Body of pancreas (tissue), 4 donors: ENCODE data around the gene RPRD1A. TPM values are rescaled to one million over a fixed set of nuclear protein-coding genes. Genes with fewer than 3 reads are reported as not detected.

Experiments
- ATAC-seq: fragments of 150-250 bp; one replicate; pipeline ENCODE4 v1.9.1; 2016
- DNase-seq, 4 donors: peaks; one replicate each; pipeline ENCODE4 v3.0.0-alpha.2; 2019
- H3K27ac ChIP-seq, 4 donors: fragments of 200-600 bp; sonication (generic); 1 replicate in 3 of 4; 2 replicates in 1 of 4; pipeline versions ENCODE4 v1.5.1 to v1.6.1; 2016 to 2019; ENCODE audit warnings: mild to moderate bottlenecking in 1 of 4, mixed read lengths in 1 of 4, moderate library complexity in 1 of 4
- H3K27me3 ChIP-seq, 2 donors: fragments of 200-600 bp; sonication (generic); one replicate each; pipeline ENCODE4 v1.6.0; 2016; ENCODE audit warnings: mild to moderate bottlenecking in 1 of 2
- H3K36me3 ChIP-seq, 2 donors: fragments of 200-600 bp; sonication (generic); replicated peaks in 1 of 2; 2 replicates each; pipeline ENCODE4 v1.5.1; 2016; ENCODE audit warnings: low read depth in 2 of 2; ENCODE audit not compliant: insufficient read depth in 1 of 2
- H3K4me1 ChIP-seq: fragments of 200-600 bp; sonication (generic); one replicate; pipeline ENCODE4 v1.6.0; 2016
- H3K4me3 ChIP-seq, 2 donors: fragments of 200-600 bp; sonication (generic); 1 replicate in 1 of 2; 2 replicates in 1 of 2; pipeline ENCODE4 v1.5.1; 2016 to 2019
- H3K9me3 ChIP-seq, 3 donors: fragments of 200-600 bp; sonication (generic); 1 replicate in 2 of 3; 2 replicates in 1 of 3; pipeline ENCODE4 v1.5.1; 2016
- POLR2A ChIP-seq, 3 donors: fragments of 450-650 bp; IDR thresholded peaks; one replicate each; pipeline ENCODE4 v1.6.1; 2016; ENCODE audit warnings: antibody characterized with exemption in 3 of 3, mild to moderate bottlenecking in 2 of 3
- WGBS, 2 donors: methylation state at CpG; one replicate each; pipeline ENCODE4 v1.1.5; 2017; 5-methylcytosine and 5-hydroxymethylcytosine counted together
- intact Hi-C: fragments of 100-400 bp; cut with DNase I; formaldehyde crosslinking; loops from one replicate; pipeline ENCODE4 v1.15.1; 2023
- total RNA-seq, 2 donors: library from RNA; depleted of rRNA; stranded (reverse); fragments of >200 nt; gene quantifications; one replicate each; pipeline ENCODE4 v1.1.0, GENCODE V29; 2016
- TF ChIP-seq, protein P1 (sequence below), 7 experiments: fragments of 450-650 bp in 4 of 7; fragments of 200-600 bp in 3 of 7; sonication (generic) in 3 of 7; IDR thresholded peaks; one replicate each; pipeline ENCODE4 v1.5.1; 2016 to 2019; ENCODE audit warnings: antibody characterized with exemption in 7 of 7

The RPRD1A gene
- total RNA-seq, 2 donors from 2014 or later, result 36.3 to 66.6 TPM

DNA sequence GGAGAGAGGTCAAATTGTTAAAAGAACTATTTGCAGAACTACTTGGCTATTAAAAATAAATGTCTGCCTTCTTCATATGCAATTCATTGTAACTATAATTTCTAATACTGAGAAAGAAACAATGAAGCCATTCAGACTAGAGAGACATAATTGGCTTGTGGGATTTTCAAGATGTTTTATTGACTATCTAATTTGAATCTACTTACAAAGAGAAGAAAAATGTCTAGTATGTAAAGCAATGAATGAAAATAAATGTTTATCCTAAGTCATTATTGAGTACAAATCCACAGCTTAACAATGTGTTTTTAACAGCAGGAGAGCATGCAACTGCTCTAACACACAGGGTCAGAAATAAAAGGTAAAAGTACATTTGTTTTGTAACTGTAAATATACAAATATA lies 75.7 kb downstream of the RPRD1A start:
- H3K9me3 ChIP-seq, result no peaks in the 10 kb centered on the region
- ATAC-seq (no peak), DNase-seq (no peak)
- H3K4me1 ChIP-seq, result no peaks in the 10 kb centered on the region
- H3K36me3 ChIP-seq, result peaks cover 0 to 2% of the 10 kb centered on the region in 2 donors
- H3K27me3 ChIP-seq, result no peaks in the 10 kb centered on the region
- TF ChIP-seq POLR2A (IDR thresholded peaks at IDR 0.05), result no peak
- intact Hi-C loops, result no loop called here
- no peak overlapping the region for H3K4me3 ChIP-seq
- H3K27ac ChIP-seq, result no peak overlapping the region

DNA sequence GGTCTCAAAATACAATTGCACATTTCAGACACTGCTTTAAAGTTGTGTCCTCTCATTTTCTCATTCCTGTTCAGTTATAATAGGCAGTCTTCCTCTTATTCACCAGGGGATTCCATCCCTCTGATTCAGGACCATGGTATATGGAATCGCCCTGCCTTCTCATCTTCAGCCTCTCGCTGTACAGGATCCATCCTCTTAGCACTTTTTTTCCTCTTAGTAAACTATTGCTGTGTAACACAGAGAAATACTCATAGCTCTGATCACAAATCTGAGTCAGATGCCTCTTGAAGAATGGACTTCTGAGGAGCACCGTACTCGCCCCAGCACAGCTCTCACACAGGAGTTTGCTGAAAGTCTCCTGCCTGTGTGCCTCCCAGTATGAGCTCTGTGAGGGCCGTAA lies 83.5 kb downstream of the RPRD1A start:
- WGBS, 2 donors, result 91 to 95% methylated on average over 5 of the region's 5 CpGs
- peaks cover 0 to 9% of the 10 kb centered on the region in 2 donors for H3K36me3 ChIP-seq
- intact Hi-C loops, result no loop called here

DNA sequence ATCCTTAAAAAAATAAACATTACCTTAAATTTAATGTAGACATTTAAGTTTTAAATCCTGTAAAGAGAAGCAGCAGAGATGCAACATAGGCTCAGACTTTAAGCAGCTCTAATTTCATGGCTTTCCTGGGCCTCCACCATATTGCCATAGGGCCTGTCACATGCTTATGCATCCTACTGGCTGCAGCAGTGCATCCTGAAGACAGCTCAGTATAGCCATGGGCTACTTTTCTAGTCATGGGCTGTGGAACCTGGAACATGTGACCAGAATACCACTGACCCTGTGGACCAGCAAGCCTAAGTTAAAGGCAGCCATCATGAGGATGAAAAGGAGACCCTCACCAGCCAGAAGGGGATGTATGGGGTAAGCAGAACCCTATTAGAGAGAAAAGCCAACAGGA lies 84.2 kb downstream of the RPRD1A start:
- Histone ChIP-seq H3K4me1 (no peaks in the 10 kb centered on the region), H3K27ac (no peak overlapping the region), H3K4me3 (no peak overlapping the region), H3K27me3 (no peaks in the 10 kb centered on the region), H3K9me3 (no peaks in the 10 kb centered on the region), H3K36me3 (peaks cover 7 to 10% of the 10 kb centered on the region in 2 donors)
- TF ChIP-seq, protein P1, sequence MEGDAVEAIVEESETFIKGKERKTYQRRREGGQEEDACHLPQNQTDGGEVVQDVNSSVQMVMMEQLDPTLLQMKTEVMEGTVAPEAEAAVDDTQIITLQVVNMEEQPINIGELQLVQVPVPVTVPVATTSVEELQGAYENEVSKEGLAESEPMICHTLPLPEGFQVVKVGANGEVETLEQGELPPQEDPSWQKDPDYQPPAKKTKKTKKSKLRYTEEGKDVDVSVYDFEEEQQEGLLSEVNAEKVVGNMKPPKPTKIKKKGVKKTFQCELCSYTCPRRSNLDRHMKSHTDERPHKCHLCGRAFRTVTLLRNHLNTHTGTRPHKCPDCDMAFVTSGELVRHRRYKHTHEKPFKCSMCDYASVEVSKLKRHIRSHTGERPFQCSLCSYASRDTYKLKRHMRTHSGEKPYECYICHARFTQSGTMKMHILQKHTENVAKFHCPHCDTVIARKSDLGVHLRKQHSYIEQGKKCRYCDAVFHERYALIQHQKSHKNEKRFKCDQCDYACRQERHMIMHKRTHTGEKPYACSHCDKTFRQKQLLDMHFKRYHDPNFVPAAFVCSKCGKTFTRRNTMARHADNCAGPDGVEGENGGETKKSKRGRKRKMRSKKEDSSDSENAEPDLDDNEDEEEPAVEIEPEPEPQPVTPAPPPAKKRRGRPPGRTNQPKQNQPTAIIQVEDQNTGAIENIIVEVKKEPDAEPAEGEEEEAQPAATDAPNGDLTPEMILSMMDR (IDR thresholded peaks at IDR 0.05), result no peak
- no peak for TF ChIP-seq POLR2A (IDR thresholded peaks at IDR 0.05)
- DNase-seq (no peak), ATAC-seq (no peak)
- intact Hi-C loops, result no loop called here

More for the DNA sequence above, 83.5 kb downstream of the RPRD1A start:
- no peak overlapping the region for H3K27ac ChIP-seq
- H3K4me1 ChIP-seq, result no peaks in the 10 kb centered on the region
- no peaks in the 10 kb centered on the region for H3K27me3 ChIP-seq
- ATAC-seq (no peak), DNase-seq (no peak)
- H3K4me3 ChIP-seq, result no peak overlapping the region
- H3K9me3 ChIP-seq, result no peaks in the 10 kb centered on the region
- no peak for TF ChIP-seq POLR2A (IDR thresholded peaks at IDR 0.05)
- TF ChIP-seq, protein P1 (IDR thresholded peaks at IDR 0.05), result no peak

DNA sequence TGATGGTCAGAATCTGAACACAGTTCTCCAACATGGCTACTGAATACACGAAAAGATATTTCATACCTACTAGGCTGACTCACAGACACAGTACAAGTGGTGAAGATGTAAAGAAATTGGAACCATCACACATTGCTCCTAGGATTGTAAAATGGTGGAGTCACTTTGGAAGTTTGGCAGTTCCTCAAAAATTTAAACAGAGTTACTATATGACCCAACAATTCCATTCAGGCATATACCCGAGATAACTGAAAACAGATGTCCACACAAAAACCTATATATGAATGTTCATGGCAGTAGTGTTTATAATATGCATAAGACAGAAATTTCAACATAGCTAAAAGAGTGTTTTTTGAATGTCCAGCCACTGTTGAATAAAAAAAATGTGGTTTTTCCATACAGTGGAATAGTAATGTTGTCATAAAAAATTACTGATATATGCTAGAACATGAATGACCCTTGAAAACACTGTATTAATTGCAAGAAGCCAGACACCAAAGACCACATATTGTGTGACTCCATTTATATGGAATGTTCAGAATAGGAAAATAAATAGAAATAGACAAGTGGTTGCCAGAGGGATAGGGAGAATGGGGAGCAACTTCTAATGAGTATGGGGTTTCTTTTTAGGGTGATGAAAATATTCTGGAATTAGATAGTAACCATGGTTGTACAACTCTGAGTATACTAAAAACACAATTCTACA lies 84.8 kb downstream of the RPRD1A start:
- WGBS, 2 donors, result 84 to 85% methylated on average over 2 of the region's 2 CpGs
- no peak for DNase-seq
- Histone ChIP-seq H3K4me1 (no peaks in the 10 kb centered on the region), H3K27me3 (no peaks in the 10 kb centered on the region), H3K9me3 (no peaks in the 10 kb centered on the region), H3K27ac (no peak overlapping the region), H3K4me3 (no peak overlapping the region), H3K36me3 (peaks cover 8 to 16% of the 10 kb centered on the region in 2 donors)
- intact Hi-C loops, result no loop called here
- ATAC-seq, result no peak
- TF ChIP-seq POLR2A (IDR thresholded peaks at IDR 0.05), result no peak
- TF ChIP-seq, protein P1 (IDR thresholded peaks at IDR 0.05), result no peak

DNA sequence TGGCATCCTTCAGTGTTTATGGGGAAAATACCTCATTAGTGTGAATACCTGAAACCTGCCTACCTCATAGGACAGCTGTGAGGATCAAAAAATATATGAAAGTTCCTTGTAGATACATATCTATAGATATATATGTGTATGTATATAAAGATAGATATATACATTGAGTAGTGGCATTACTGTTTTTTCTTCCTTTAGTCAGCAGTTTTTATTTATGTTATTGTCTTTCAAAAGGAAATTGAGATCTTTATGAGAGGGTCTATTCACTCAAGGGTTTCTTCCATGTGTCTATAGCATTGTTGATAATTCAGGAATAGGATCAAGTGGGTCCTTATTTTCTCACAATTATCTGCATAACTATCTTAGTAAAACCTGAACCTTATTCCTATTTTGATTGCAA lies 88.2 kb downstream of the RPRD1A start:
- H3K9me3 ChIP-seq, result no peaks in the 10 kb centered on the region
- H3K36me3 ChIP-seq, result peaks cover 8 to 24% of the 10 kb centered on the region in 2 donors
- H3K4me1 ChIP-seq, result peaks cover 3% of the 10 kb centered on the region
- no peak overlapping the region for H3K4me3 ChIP-seq
- H3K27ac ChIP-seq, result no peak overlapping the region
- ATAC-seq (no peak), DNase-seq (no peak)
- no peaks in the 10 kb centered on the region for H3K27me3 ChIP-seq
- TF ChIP-seq, protein P1 (IDR thresholded peaks at IDR 0.05), result no peak
- no peak for TF ChIP-seq POLR2A (IDR thresholded peaks at IDR 0.05)
- intact Hi-C loops, result no loop called here
